ENCODE results near the gene CAT. TPM values are rescaled to one million over a fixed set of nuclear protein-coding genes. Genes with fewer than 3 reads are reported as not detected.

CAT gene
- polyA plus RNA-seq, 2 donors, result 18.7 to 23.5 TPM

- WGBS, 2 donors, result 51 to 65% methylated on average over 3 of the region's 3 CpGs
- Histone ChIP-seq H3K4me3 (ENCODE audit: low read depth in 1 of 2, low read length in 2 of 2) (no peak overlapping the region), H3K9me3 (ENCODE audit: control insufficient read depth in 2 of 2, insufficient read depth in 1 of 2, low read depth in 1 of 2, low read length in 1 of 2) (no peaks in the 10 kb centered on the region), H3K27ac (ENCODE audit: low read depth in 2 of 2, low read length in 1 of 2) (no peak overlapping the region), H3K36me3 (ENCODE audit: control insufficient read depth in 2 of 2, insufficient read depth in 2 of 2, low read length in 1 of 2) (peaks cover 0 to 7% of the 10 kb centered on the region in 2 donors), H3K27me3 (ENCODE audit: control insufficient read depth in 1 of 2, insufficient read depth in 2 of 2, low read length in 2 of 2) (no peaks in the 10 kb centered on the region), H3K4me1 (ENCODE audit: control insufficient read depth in 2 of 2, insufficient read depth in 2 of 2, low read length in 1 of 2) (no peaks in the 10 kb centered on the region)
Measured at GRCh38 chr11:34449013-34449412, 10.3 kb downstream of the CAT start.

GRCh38 chr11:34451053-34451452, 12.3 kb downstream of the CAT start:
- H3K27ac ChIP-seq (ENCODE audit: low read depth in 2 of 2, low read length in 1 of 2), result no peak overlapping the region
- H3K36me3 ChIP-seq (ENCODE audit: control insufficient read depth in 2 of 2, insufficient read depth in 2 of 2, low read length in 1 of 2), result peaks cover 3 to 7% of the 10 kb centered on the region in 2 donors
- no peaks in the 10 kb centered on the region for H3K9me3 ChIP-seq (ENCODE audit: control insufficient read depth in 2 of 2, insufficient read depth in 1 of 2, low read depth in 1 of 2, low read length in 1 of 2)
- no peak overlapping the region for H3K4me3 ChIP-seq (ENCODE audit: low read depth in 1 of 2, low read length in 2 of 2)
- H3K27me3 ChIP-seq (ENCODE audit: control insufficient read depth in 1 of 2, insufficient read depth in 2 of 2, low read length in 2 of 2), result no peaks in the 10 kb centered on the region
- 95 to 97% methylated on average over 3 of the region's 3 CpGs for WGBS, 2 donors
- no peaks in the 10 kb centered on the region for H3K4me1 ChIP-seq (ENCODE audit: control insufficient read depth in 2 of 2, insufficient read depth in 2 of 2, low read length in 1 of 2)

- H3K4me3 ChIP-seq (ENCODE audit: low read depth in 1 of 2, low read length in 2 of 2), result no peak overlapping the region
- no peaks in the 10 kb centered on the region for H3K4me1 ChIP-seq (ENCODE audit: control insufficient read depth in 2 of 2, insufficient read depth in 2 of 2, low read length in 1 of 2)
- WGBS, 2 donors, result 84 to 94% methylated on average over 1 of the region's 1 CpG
- H3K9me3 ChIP-seq (ENCODE audit: control insufficient read depth in 2 of 2, insufficient read depth in 1 of 2, low read depth in 1 of 2, low read length in 1 of 2), result no peaks in the 10 kb centered on the region
- H3K27me3 ChIP-seq (ENCODE audit: control insufficient read depth in 1 of 2, insufficient read depth in 2 of 2, low read length in 2 of 2), result no peaks in the 10 kb centered on the region
- peaks cover 10% of the 10 kb centered on the region in 2 donors for H3K36me3 ChIP-seq (ENCODE audit: control insufficient read depth in 2 of 2, insufficient read depth in 2 of 2, low read length in 1 of 2)
- H3K27ac ChIP-seq (ENCODE audit: low read depth in 2 of 2, low read length in 1 of 2), result no peak overlapping the region
Measured at GRCh38 chr11:34454308-34455032, 15.7 kb downstream of the CAT start.

- H3K4me3 ChIP-seq (ENCODE audit: low read depth in 1 of 2, low read length in 2 of 2), result no peak overlapping the region
- WGBS, 2 donors, result 89 to 98% methylated on average over 2 of the region's 2 CpGs
- H3K36me3 ChIP-seq (ENCODE audit: control insufficient read depth in 2 of 2, insufficient read depth in 2 of 2, low read length in 1 of 2), result peaks cover 3 to 18% of the 10 kb centered on the region in 2 donors
- H3K4me1 ChIP-seq (ENCODE audit: control insufficient read depth in 2 of 2, insufficient read depth in 2 of 2, low read length in 1 of 2), result no peaks in the 10 kb centered on the region
- no peaks in the 10 kb centered on the region for H3K27me3 ChIP-seq (ENCODE audit: control insufficient read depth in 1 of 2, insufficient read depth in 2 of 2, low read length in 2 of 2)
- H3K9me3 ChIP-seq (ENCODE audit: control insufficient read depth in 2 of 2, insufficient read depth in 1 of 2, low read depth in 1 of 2, low read length in 1 of 2), result no peaks in the 10 kb centered on the region
- H3K27ac ChIP-seq (ENCODE audit: low read depth in 2 of 2, low read length in 1 of 2), result no peak overlapping the region
Measured at GRCh38 chr11:34457607-34458006, 18.9 kb downstream of the CAT start.

- no peaks in the 10 kb centered on the region for H3K9me3 ChIP-seq (ENCODE audit: control insufficient read depth in 2 of 2, insufficient read depth in 1 of 2, low read depth in 1 of 2, low read length in 1 of 2)
- peaks cover 6 to 21% of the 10 kb centered on the region in 2 donors for H3K36me3 ChIP-seq (ENCODE audit: control insufficient read depth in 2 of 2, insufficient read depth in 2 of 2, low read length in 1 of 2)
- H3K27ac ChIP-seq (ENCODE audit: low read depth in 2 of 2, low read length in 1 of 2), result no peak overlapping the region
- no peaks in the 10 kb centered on the region for H3K4me1 ChIP-seq (ENCODE audit: control insufficient read depth in 2 of 2, insufficient read depth in 2 of 2, low read length in 1 of 2)
- no peaks in the 10 kb centered on the region for H3K27me3 ChIP-seq (ENCODE audit: control insufficient read depth in 1 of 2, insufficient read depth in 2 of 2, low read length in 2 of 2)
- WGBS, 2 donors, result 81 to 89% methylated on average over 4 of the region's 4 CpGs
- no peak overlapping the region for H3K4me3 ChIP-seq (ENCODE audit: low read depth in 1 of 2, low read length in 2 of 2)
Measured at GRCh38 chr11:34458525-34458924, 19.8 kb downstream of the CAT start.

- Histone ChIP-seq H3K4me1 (ENCODE audit: control insufficient read depth in 2 of 2, insufficient read depth in 2 of 2, low read length in 1 of 2) (no peaks in the 10 kb centered on the region), H3K9me3 (ENCODE audit: control insufficient read depth in 2 of 2, insufficient read depth in 1 of 2, low read depth in 1 of 2, low read length in 1 of 2) (no peaks in the 10 kb centered on the region), H3K4me3 (ENCODE audit: low read depth in 1 of 2, low read length in 2 of 2) (no peak overlapping the region), H3K27ac (ENCODE audit: low read depth in 2 of 2, low read length in 1 of 2) (no peak overlapping the region), H3K36me3 (ENCODE audit: control insufficient read depth in 2 of 2, insufficient read depth in 2 of 2, low read length in 1 of 2) (peaks cover 7 to 26% of the 10 kb centered on the region in 2 donors), H3K27me3 (ENCODE audit: control insufficient read depth in 1 of 2, insufficient read depth in 2 of 2, low read length in 2 of 2) (no peaks in the 10 kb centered on the region)
- WGBS, 2 donors, result 93 to 98% methylated on average over 3 of the region's 3 CpGs
Measured at GRCh38 chr11:34459507-34460162, 20.9 kb downstream of the CAT start.

- Histone ChIP-seq H3K9me3 (ENCODE audit: control insufficient read depth in 2 of 2, insufficient read depth in 1 of 2, low read depth in 1 of 2, low read length in 1 of 2) (no peaks in the 10 kb centered on the region), H3K36me3 (ENCODE audit: control insufficient read depth in 2 of 2, insufficient read depth in 2 of 2, low read length in 1 of 2) (peaks cover 11 to 25% of the 10 kb centered on the region in 2 donors), H3K27ac (ENCODE audit: low read depth in 2 of 2, low read length in 1 of 2) (no peak overlapping the region), H3K27me3 (ENCODE audit: control insufficient read depth in 1 of 2, insufficient read depth in 2 of 2, low read length in 2 of 2) (no peaks in the 10 kb centered on the region), H3K4me3 (ENCODE audit: low read depth in 1 of 2, low read length in 2 of 2) (no peak overlapping the region), H3K4me1 (ENCODE audit: control insufficient read depth in 2 of 2, insufficient read depth in 2 of 2, low read length in 1 of 2) (no peaks in the 10 kb centered on the region)
- 82 to 84% methylated on average over 4 of the region's 4 CpGs for WGBS, 2 donors
Measured at GRCh38 chr11:34460278-34460677, 21.5 kb downstream of the CAT start.

GRCh38 chr11:34461215-34461614, 22.5 kb downstream of the CAT start:
- H3K36me3 ChIP-seq (ENCODE audit: control insufficient read depth in 2 of 2, insufficient read depth in 2 of 2, low read length in 1 of 2), result peaks cover 11 to 25% of the 10 kb centered on the region in 2 donors

GRCh38 chr11:34464591-34465051, 25.9 kb downstream of the CAT start:
- peaks cover 8 to 30% of the 10 kb centered on the region in 2 donors for H3K36me3 ChIP-seq (ENCODE audit: control insufficient read depth in 2 of 2, insufficient read depth in 2 of 2, low read length in 1 of 2)

More at GRCh38 chr11:34461215-34461614, 22.5 kb downstream of the CAT start:
- Histone ChIP-seq H3K27me3 (ENCODE audit: control insufficient read depth in 1 of 2, insufficient read depth in 2 of 2, low read length in 2 of 2) (no peaks in the 10 kb centered on the region), H3K4me1 (ENCODE audit: control insufficient read depth in 2 of 2, insufficient read depth in 2 of 2, low read length in 1 of 2) (no peaks in the 10 kb centered on the region), H3K27ac (ENCODE audit: low read depth in 2 of 2, low read length in 1 of 2) (no peak overlapping the region), H3K9me3 (ENCODE audit: control insufficient read depth in 2 of 2, insufficient read depth in 1 of 2, low read depth in 1 of 2, low read length in 1 of 2) (no peaks in the 10 kb centered on the region), H3K4me3 (ENCODE audit: low read depth in 1 of 2, low read length in 2 of 2) (no peak overlapping the region)
- 94 to 96% methylated on average over 14 of the region's 14 CpGs for WGBS, 2 donors

More at GRCh38 chr11:34464591-34465051, 25.9 kb downstream of the CAT start:
- Histone ChIP-seq H3K9me3 (ENCODE audit: control insufficient read depth in 2 of 2, insufficient read depth in 1 of 2, low read depth in 1 of 2, low read length in 1 of 2) (no peaks in the 10 kb centered on the region), H3K4me1 (ENCODE audit: control insufficient read depth in 2 of 2, insufficient read depth in 2 of 2, low read length in 1 of 2) (no peaks in the 10 kb centered on the region), H3K27me3 (ENCODE audit: control insufficient read depth in 1 of 2, insufficient read depth in 2 of 2, low read length in 2 of 2) (no peaks in the 10 kb centered on the region), H3K27ac (ENCODE audit: low read depth in 2 of 2, low read length in 1 of 2) (no peak overlapping the region), H3K4me3 (ENCODE audit: low read depth in 1 of 2, low read length in 2 of 2) (no peak overlapping the region)
- WGBS, 2 donors, result 71 to 80% methylated on average over 7 of the region's 7 CpGs
